BE2C (cell line): Measurements from ENCODE around the gene MRPS2.

Source experiments
- DNase-seq: peaks from one replicate; pipeline ENCODE4 v3.0.0-alpha.2; 2020
- H3K27me3 ChIP-seq: fragments of 250-450 bp; sonication (Bioruptor Pico); 2 replicates; pipeline ENCODE4 v1.5.1; 2020; ENCODE audit warnings: mild to moderate bottlenecking
- H3K36me3 ChIP-seq: fragments of 250-450 bp; sonication (Bioruptor Pico); 2 replicates; pipeline ENCODE4 v1.5.1; 2020; ENCODE audit warnings: mild to moderate bottlenecking
- H3K4me1 ChIP-seq: fragments of 250-450 bp; sonication (Bioruptor Pico); 2 replicates; pipeline ENCODE4 v1.5.1; 2020
- H3K4me3 ChIP-seq: 2 replicates; pipeline ENCODE4 v1.5.1; 2011; ENCODE audit warnings: low read depth, low read length
- H3K9me3 ChIP-seq: fragments of 250-450 bp; sonication (Bioruptor Pico); 2 replicates; pipeline ENCODE4 v1.5.1; 2020
- TF ChIP-seq, protein P1 (sequence below): IDR thresholded peaks from 2 replicates; pipeline ENCODE4 v1.5.1; 2012; ENCODE audit warnings: mild to moderate bottlenecking, low read depth, low read length

Gene MRPS2

DNA sequence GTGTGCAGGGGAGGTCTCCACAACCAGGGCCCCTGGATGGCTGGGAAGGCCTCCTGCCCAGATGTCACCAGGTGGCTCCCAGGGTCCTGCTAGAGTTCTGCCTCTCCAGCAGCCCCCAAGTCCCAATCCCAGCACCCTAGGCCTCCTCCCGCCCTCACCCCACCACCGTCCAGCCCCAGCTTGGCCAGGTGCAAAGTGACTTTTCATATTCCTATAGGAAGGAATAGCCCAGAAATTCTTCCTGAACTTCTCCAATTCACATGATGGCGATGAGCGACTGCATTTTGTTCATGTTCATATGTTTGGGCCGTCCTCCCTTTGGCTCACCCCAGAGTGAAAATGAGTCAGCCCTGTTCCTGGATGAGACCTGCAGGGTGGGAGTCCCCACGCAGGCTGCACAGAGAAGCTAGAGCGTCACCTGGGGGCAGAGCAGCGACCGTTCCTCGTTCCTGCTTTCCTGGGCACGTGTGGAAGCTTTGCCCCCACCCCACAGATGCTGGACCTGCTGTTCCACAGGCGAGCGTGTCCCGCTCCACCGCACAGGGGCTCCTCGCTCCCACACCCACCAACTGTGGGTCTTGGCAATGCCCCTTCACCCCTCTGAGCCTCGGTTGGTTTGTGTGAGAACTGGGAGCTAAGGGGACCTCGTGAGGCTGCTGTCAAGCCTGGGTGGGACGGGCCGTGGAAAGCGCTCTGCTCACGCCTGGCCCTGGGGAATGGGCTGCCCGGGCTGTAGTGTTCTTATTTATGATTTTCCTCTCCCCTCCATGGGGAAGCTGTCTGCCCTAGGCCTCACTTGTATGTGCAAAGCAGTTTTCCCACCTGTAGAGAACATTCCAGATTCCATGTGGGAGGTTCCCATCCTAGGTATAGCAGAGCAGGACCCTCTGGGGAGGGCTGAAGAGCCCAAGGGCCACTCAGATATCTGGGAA lies 6.9 kb downstream of the MRPS2 start:
- no peaks in the 10 kb centered on the region for H3K9me3 ChIP-seq
- H3K36me3 ChIP-seq: peaks cover 31% of the 10 kb centered on the region
- H3K4me1 ChIP-seq: no peaks in the 10 kb centered on the region

DNA sequence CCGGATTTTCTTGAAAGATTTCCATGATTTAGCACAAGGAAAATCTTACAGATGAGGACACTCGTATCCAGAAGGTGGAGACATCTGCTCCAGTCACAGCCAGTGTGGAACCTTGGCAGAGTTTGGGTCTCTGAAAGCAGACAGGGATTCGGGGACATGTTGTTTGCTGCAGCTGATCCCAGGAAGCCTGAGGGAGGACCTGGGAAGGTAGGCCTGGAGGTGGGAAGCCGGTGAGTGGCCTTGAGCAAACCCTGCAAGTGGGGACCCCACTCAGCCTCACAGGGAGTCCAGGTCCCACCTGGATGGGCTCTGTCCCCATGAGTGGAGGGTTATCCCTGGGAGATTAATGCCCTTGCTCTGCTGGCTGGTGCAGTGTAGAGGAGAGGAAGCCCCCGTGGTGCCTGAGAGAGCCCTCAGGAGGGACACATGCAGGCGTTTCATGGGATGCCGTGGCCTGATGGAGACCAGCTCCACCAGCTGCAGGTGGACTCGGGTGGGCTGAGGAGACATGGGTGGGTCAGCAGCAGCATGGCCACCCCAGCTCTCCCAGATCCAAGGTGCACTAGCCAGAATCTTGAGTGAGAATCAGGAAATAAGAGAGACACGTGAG lies 7.8 kb downstream of the MRPS2 start:
- no peak for DNase-seq
- Histone ChIP-seq H3K4me3 (no peak overlapping the region), H3K4me1 (no peaks in the 10 kb centered on the region), H3K36me3 (peaks cover 22% of the 10 kb centered on the region), H3K27me3 (no peaks in the 10 kb centered on the region), H3K9me3 (no peaks in the 10 kb centered on the region)
- TF ChIP-seq, protein P1, sequence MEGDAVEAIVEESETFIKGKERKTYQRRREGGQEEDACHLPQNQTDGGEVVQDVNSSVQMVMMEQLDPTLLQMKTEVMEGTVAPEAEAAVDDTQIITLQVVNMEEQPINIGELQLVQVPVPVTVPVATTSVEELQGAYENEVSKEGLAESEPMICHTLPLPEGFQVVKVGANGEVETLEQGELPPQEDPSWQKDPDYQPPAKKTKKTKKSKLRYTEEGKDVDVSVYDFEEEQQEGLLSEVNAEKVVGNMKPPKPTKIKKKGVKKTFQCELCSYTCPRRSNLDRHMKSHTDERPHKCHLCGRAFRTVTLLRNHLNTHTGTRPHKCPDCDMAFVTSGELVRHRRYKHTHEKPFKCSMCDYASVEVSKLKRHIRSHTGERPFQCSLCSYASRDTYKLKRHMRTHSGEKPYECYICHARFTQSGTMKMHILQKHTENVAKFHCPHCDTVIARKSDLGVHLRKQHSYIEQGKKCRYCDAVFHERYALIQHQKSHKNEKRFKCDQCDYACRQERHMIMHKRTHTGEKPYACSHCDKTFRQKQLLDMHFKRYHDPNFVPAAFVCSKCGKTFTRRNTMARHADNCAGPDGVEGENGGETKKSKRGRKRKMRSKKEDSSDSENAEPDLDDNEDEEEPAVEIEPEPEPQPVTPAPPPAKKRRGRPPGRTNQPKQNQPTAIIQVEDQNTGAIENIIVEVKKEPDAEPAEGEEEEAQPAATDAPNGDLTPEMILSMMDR: no peak

More for the DNA sequence above, 6.9 kb downstream of the MRPS2 start:
- no peak overlapping the region for H3K4me3 ChIP-seq
- TF ChIP-seq, protein P1: no peak
- DNase-seq: no peak
- H3K27me3 ChIP-seq: no peaks in the 10 kb centered on the region

DNA sequence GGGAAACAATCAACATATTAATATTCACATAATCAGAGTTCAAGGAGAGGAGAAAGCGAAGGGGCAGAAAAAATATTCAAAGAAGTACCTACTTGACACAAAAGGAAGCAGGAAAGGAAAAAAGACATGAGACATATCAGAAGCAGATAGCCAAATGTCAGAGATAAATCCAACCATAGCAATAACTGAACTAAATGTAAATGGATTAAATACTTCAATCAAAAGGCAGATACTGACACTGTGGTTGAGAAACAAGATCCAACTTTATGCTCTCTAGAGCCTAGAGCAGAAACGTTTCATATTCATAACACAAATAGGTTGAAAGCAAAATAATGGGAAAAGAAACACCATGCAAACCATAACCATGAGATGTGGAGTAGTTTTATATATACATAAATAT lies 9.0 kb downstream of the MRPS2 start:
- no peak for DNase-seq
- Histone ChIP-seq H3K4me3 (no peak overlapping the region), H3K36me3 (peaks cover 11% of the 10 kb centered on the region), H3K9me3 (no peaks in the 10 kb centered on the region), H3K27me3 (no peaks in the 10 kb centered on the region), H3K4me1 (no peaks in the 10 kb centered on the region)
- TF ChIP-seq, protein P1: no peak

DNA sequence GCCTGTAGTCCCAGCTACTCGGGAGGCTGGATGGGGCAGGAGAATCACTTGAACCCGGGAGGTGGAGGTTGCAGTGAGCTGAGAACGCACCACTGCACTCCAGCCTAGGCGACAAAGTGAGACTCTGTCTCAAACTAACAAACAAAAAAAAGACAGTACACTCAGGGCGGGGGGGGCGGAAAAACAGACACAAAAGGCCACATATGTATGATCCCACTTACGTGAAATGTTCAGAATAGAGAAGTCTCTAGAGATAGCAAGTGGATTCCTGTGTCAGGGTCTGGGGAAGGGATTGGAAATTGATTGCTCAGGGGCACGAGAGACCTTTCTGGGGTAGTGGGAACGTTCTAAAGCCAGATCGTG lies 11.7 kb downstream of the MRPS2 start:
- no peak for DNase-seq
- Histone ChIP-seq H3K4me3 (no peak overlapping the region), H3K4me1 (no peaks in the 10 kb centered on the region), H3K36me3 (no peaks in the 10 kb centered on the region), H3K27me3 (no peaks in the 10 kb centered on the region), H3K9me3 (no peaks in the 10 kb centered on the region)
- TF ChIP-seq, protein P1: no peak

DNA sequence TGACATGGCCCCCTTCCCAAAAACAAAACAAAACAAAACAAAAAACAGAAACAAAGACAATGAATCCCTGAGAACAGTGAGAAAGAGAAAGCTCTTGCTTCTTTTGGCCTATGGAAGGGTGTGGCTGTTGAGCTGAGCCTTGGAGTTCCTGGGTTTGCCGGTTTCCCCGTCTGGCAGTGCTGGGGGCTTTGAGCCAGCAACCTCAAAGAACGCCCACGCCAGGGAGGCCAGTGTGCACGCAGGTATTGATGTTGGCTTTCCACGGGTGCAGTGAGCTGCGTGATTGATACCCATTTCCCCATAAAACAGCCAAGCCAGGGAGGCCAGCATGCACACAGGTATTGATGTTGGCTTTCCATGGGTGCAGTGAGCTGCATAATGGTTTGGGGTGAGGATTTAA lies 12.4 kb downstream of the MRPS2 start:
- no peaks in the 10 kb centered on the region for H3K36me3 ChIP-seq
- DNase-seq: no peak
- no peaks in the 10 kb centered on the region for H3K27me3 ChIP-seq

More for the DNA sequence above, 12.4 kb downstream of the MRPS2 start:
- Histone ChIP-seq H3K4me3 (no peak overlapping the region), H3K4me1 (no peaks in the 10 kb centered on the region), H3K9me3 (no peaks in the 10 kb centered on the region)
- TF ChIP-seq, protein P1: no peak
